AG20443 (cell line): ENCODE results near the gene ZC3H7B.
A peak's percentile ranks its signal among the peaks of the same experiment; 100 is the strongest.

Experiments
- DNase-seq: peaks from one replicate; pipeline ENCODE4 v3.0.0; 2012; ENCODE audit warnings: low spot score, mixed read lengths

The ZC3H7B gene

GRCh38 chr22:41354979-41355378 lies 53.7 kb downstream of the ZC3H7B start:
- DNase-seq = no peak

DNA sequence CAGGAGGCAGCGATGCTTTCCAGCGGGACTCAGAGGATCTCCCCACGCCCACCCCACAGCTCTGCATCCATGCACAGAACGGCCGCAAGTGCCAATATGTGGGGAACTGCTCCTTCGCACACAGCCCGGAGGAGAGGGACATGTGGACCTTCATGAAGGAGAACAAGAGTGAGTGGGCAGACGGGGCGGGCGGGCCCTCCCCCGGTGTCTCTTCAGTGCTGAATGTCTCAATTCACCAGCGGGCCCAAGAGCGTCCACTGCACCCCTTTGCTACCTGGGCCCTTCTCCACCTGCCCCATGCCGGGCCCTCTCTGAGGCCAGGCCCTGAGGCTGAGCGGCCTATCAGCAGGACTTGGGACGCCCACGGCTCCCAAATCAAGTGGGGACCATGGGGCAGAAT lies 54.6 kb downstream of the ZC3H7B start:
- DNase-seq = no peak

DNA sequence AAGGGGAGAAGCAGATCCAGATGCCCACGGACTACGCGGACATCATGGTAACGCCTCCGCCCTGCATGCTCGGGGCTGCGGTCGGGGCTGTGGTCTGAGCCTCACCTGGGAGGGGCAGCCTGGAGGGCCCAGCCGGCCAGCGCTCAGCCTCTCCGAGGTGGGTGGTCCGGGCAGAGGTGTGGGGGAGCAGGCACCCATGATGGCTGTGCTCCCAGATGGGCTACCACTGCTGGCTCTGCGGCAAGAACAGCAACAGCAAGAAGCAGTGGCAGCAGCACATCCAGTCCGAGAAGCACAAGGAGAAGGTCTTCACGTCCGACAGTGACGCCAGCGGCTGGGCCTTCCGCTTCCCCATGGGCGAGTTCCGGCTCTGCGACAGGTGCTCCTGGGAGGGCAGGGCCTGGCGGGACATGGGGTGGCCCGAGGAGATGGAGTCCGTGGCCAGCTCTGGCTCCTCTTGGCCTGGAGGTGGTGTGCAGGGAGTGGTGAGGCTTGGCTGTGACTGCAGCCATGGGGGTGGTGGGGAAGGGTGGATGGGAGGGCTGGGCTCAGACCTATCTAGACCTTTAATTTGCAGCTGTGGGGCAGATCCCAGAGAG lies 55.2 kb downstream of the ZC3H7B start:
- no peak for DNase-seq

DNA sequence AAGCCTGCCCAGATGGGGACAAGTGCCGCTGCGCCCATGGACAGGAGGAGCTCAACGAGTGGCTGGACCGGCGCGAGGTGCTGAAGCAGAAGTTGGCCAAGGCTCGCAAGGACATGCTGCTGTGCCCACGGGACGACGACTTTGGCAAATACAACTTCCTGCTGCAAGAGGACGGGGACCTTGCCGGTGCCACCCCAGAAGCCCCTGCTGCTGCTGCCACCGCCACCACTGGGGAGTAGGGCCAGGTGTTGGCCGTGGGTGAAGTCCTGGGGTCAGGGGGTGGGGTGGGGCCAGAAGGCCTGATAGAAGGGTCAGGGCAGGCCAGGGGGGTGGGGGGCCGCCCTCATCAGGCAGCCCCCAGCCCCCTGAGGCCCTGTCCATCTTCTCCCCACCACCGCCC lies 55.9 kb downstream of the ZC3H7B start:
- DNase-seq = no peak

- DNase-seq = no peak
These were observed 57.6 kb downstream of the ZC3H7B start for GRCh38 chr22:41358927-41359326.

- DNase-seq = no peak
These were observed 58.1 kb downstream of the ZC3H7B start for GRCh38 chr22:41359376-41359775.

GRCh38 chr22:41360126-41360525 lies 58.8 kb downstream of the ZC3H7B start:
- no peak for DNase-seq

- DNase-seq = no peak
These were observed 60.5 kb downstream of the ZC3H7B start for GRCh38 chr22:41361716-41362310.

- DNase-seq = no peak
These were observed 61.3 kb downstream of the ZC3H7B start for GRCh38 chr22:41362615-41363014.

GRCh38 chr22:41364233-41364632 lies 62.9 kb downstream of the ZC3H7B start:
- no peak for DNase-seq

DNA sequence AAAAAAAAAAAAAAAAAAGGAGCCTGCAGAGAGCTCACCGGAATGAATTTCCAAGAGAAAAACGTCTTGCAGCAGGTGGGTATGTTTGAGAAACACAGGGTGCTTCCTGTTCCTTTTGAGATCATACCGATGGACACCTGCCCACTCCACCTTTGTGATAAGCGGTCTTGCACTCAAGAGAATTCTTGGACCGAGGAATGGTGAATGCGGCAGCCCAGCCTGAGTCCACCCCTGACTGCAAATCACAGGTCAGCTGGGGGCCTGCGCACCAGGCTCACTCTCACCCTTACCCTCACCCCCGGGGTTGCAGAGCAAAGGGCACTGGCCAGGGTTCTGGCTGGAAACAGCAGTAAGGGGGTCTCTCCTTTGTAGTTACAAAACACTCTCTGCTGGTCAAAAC lies 63.6 kb downstream of the ZC3H7B start:
- no peak for DNase-seq

GRCh38 chr22:41365425-41365824 lies 64.1 kb downstream of the ZC3H7B start:
- no peak for DNase-seq

DNA sequence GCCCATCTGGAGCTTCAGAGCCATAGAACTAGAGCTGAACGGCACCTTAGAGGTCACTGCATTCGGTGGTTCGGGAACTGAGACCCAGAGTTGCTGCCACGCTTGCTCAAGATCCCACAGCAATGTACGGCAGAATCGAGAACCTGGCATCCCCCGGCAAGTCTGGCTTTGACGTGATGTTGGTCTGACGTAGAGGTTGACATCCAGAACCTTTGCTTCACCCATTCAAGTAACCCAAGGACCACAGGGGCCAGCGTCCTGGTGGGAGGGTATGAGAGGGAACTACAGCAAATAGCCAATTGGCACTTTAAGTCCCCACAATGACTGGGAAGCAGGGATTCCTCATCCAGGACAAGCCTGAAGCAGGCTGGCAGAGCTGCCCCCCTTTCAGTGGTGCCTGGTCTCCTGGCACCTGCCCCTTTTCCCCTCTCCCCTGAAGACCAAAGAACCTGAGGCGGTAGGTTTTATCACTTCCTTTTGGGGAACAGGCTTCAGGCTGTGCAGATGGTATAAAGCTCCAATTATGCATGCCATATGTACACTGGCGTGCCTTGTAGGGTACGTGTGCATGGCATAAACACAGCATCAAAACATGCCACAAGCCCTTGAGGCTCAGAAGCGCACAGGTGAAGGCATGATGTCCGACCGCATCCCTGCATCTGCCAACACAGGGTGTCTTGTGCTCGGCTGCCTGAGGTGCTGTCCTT lies 65.2 kb downstream of the ZC3H7B start:
- no peak for DNase-seq

DNA sequence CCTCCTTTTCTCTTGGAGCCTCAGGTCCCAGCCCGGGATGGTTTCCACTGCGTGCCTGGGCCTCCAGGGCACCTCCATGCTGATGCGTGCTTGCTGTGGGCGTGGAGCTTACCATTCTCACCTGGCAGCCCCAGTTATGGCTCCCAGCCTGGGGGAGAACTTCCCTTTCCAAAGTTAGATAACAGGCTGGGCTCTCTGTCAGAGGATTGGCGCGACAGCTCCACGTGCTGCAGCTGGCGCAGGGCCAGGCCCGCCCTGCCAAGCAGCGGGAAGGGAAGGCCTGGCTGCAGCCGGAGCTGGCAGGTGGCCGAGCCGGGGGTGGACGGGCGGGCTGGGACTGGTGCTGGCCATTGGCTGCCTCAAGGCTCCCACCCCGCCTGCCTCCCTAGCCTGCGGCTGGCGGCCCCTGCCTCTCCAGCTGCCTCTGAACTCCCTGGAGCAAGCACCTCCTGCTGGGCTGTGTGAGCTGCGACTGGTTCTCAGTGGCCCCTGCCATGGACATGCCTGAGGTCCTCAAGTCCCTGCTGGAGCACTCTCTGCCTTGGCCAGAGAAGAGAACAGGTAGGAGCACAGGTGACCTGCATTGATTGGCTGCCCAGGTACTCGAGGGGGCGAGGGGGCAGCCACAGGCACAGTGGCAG lies 65.8 kb downstream of the ZC3H7B start:
- DNase-seq = peak; percentile 96

GRCh38 chr22:41367680-41368542 lies 66.6 kb downstream of the ZC3H7B start:
- peak; percentile 81 for DNase-seq

- no peak for DNase-seq
These were observed 67.5 kb downstream of the ZC3H7B start for GRCh38 chr22:41368543-41369423.

DNA sequence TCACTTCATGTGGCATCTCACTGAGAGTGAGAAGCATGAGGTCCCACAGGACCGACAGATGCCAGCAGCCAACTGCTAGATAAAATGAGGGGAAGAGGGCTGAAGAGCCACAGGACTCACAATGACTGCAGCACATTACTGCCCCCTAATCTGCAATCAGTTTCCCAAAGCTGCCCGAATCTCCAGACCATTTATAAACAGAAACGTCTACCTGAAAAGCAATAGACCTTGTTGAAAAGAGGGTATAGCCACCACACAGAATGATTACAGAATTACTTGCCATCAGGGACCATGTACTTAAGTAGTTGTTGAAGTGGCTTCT lies 68.1 kb downstream of the ZC3H7B start:
- no peak for DNase-seq

DNA sequence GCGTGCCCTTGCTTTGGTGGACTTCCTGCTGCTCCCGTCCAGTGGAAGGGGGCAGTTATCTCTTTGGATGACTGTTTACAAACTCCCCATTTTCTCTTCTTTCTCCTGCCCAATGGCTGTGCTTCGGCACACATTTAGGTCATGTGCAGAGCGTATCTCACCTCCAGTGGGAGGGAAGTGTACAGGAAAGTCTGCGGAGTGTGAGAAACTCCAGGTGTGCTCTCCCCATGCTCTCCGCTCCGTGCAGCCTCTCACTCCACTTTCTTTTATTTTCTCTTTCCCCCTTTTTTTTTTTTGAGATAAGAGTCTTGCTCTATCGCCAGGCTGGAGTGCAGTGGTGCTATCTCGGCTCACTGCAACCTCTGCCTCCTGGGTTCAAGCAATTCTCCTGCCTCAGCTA lies 68.5 kb downstream of the ZC3H7B start:
- DNase-seq = no peak

- no peak for DNase-seq
These were observed 76.5 kb downstream of the ZC3H7B start for GRCh38 chr22:41377846-41378245.

GRCh38 chr22:41380993-41381328 lies 79.6 kb downstream of the ZC3H7B start:
- peak; percentile 87 for DNase-seq

GRCh38 chr22:41381329-41382097 lies 80.2 kb downstream of the ZC3H7B start, which contains the start of gene TEF:
Gene TEF, plus strand, starts transcription at chr22:41381942. Its CDS starts 103 bp downstream, at chr22:41382045.
- DNase-seq = peak; percentile 99
